C4-2B (cell line): ENCODE results near the gene MAGEF1.

Source experiments
- CTCF ChIP-seq: fragments of 450-650 bp; conservative IDR thresholded peaks from 2 replicates; pipeline ENCODE4 v1.5.1; 2017; ENCODE audit warnings: mild to moderate bottlenecking
- ZFX ChIP-seq: fragments of 450-650 bp; IDR thresholded peaks from 2 replicates; pipeline ENCODE4 v1.6.1; 2017

GRCh38 chr3:184717399-184717983 lies 5.6 kb upstream of the MAGEF1 start:
- no peak for TF ChIP-seq CTCF
- no peak for TF ChIP-seq ZFX
